Measurements from ENCODE around the gene CD7.

Gene CD7

GRCh38 chr17:82346342-82347300 is 29.2 kb upstream of the CD7 start:
- DNase-seq (ENCODE audit: low read depth in 2 of 2) = no peak

- DNase-seq (ENCODE audit: low read depth in 2 of 2) = no peak
Measured at GRCh38 chr17:82345151-82345976, 28.0 kb upstream of the CD7 start.

DNA sequence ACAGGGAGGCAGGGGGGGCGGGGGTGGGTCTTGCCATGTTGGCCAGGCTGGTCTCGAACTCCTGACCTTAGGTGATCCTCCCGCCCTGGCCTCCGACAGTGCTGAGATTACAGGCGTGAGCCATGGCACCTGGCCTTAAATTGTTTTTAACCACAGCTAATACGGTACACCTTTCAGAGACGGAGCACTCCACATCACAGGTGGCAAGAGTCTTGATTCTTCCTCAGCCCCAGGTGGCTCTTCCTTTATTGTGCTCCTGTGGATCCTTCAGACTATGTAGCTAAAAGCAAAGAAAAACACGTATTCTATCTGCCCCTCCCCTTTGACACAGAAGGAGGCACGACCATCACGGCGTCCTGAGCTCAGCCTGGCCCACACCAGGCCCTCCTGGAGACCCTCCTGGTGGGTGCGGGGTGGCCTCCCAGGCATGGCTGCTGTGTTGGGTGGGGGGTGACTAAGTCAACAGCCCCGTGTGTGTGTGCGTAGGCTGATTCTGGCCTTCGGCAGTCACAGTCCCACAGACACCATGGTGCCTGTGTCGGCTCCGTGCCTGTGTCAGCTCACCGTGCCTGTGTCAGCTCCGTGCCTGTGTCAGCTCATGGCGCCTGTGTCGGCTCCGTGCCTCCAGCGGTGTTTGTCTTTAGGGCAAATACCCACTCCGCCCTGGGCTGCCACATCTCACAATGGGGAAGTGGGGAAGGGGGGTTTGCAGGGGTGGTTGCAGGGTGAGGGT is 26.9 kb upstream of the CD7 start:
- no peak for DNase-seq (ENCODE audit: low read depth in 2 of 2)

DNA sequence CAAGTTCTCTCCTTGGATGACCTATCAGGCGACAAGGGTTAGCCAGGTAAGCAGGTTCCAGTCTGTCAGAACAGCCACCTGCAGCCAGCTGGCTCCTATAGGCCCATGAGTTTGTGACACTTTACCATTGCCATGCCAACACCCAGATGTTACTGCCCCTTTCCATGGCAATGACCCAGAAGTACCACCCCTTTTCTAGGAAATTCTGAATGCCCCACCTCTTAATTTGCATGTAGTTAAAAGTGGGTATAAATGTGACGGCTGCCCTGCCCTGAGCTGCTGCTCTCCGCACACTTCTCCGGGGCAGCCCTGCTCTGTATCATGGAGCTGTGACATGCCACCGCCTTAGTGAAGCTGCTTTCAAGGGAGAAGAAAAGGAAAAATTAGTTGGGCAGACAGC is 26.2 kb upstream of the CD7 start:
- no peak for DNase-seq (ENCODE audit: low read depth in 2 of 2)

GRCh38 chr17:82342361-82343079 is 25.1 kb upstream of the CD7 start:
- no peak for DNase-seq (ENCODE audit: low read depth in 2 of 2)

DNA sequence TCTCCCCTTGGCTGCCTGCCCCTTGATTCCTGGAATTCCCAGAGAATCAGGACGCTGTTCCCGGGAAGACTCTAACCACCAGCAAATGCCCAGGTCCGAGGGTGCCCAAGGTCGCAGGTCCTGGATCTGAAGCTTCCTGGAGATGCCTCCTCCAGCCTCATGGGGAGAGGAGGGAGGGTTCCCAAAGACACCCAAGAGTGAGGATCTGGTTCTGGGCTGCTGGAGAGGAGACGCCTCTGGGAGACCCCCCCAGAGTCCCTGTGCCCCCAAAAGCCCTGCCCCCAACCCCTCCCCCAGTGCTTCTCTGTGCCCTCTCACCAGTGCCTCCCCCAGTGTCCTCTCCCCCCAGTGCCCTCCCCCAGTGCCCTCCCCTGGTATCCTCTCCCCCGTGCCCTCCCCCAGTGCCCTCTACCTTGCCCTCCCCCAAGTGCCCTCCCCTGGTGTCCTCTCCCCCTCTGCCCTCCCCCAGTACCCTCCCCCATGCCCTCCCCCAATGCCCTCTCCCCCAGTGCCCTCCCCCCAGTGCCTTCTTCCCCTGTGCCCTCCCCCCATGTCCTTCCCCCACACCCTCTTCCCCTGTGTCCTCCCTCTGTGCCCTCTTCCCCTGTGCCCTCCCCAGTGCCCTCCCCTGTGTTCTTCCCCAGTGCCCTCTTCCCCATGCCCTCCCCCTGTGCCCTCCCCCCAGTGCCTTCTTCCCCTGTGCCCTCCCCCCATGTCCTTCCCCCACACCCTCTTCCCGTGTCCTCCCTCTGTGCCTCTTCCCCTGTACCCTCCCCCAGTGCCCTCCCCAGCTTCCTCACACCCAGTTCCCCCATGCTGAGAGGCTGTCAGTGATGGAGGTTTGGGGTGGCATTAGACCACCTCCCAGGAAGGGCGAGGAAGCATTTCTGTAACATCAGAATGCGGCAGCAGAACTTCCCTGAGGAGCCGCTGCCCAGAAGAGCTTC is 22.5 kb upstream of the CD7 start:
- no peak for DNase-seq (ENCODE audit: low read depth in 2 of 2)

- no peak for DNase-seq (ENCODE audit: low read depth in 2 of 2)
Measured at GRCh38 chr17:82338858-82339633, 21.6 kb upstream of the CD7 start.

DNA sequence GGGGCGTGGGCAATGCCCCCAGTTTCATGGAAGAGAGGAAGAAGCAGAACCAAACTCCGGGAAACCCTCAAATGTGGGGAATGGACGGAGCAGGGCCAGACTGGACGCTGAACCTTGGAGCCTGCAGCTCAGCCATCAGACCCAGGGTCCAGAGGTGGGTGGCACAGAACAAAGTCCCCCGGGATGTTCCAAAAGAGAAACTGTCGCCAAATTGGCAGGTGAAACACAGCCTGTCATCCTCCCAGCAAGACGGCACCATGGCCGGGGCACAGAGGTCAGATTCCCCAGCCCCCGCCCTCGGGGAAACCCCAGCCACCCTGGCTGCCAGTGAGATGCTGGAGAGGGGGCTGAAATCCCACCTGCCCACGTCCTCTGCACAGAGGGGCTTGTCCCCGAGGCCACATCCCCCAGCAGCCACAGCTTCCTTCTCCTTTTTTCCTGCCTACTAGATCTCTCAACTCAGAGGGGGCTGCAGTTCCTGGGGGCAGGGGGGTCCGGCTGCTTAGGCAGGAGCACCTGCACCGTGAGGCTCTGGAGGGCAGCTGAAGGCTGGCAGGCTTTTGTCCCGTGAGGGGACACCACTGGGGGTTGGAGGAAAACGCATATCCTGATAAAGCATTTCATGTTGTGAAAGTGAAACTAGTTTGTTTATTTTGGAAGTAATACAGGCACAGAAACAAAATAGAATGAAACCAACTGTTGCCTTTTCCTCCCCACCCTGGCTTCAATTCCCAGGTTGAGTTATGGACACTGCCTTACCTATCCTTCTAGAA is 17.4 kb upstream of the CD7 start:
- no peak for DNase-seq (ENCODE audit: low read depth in 2 of 2)

GRCh38 chr17:82334204-82334621 is 16.8 kb upstream of the CD7 start:
- DNase-seq (ENCODE audit: low read depth in 2 of 2) = no peak

DNA sequence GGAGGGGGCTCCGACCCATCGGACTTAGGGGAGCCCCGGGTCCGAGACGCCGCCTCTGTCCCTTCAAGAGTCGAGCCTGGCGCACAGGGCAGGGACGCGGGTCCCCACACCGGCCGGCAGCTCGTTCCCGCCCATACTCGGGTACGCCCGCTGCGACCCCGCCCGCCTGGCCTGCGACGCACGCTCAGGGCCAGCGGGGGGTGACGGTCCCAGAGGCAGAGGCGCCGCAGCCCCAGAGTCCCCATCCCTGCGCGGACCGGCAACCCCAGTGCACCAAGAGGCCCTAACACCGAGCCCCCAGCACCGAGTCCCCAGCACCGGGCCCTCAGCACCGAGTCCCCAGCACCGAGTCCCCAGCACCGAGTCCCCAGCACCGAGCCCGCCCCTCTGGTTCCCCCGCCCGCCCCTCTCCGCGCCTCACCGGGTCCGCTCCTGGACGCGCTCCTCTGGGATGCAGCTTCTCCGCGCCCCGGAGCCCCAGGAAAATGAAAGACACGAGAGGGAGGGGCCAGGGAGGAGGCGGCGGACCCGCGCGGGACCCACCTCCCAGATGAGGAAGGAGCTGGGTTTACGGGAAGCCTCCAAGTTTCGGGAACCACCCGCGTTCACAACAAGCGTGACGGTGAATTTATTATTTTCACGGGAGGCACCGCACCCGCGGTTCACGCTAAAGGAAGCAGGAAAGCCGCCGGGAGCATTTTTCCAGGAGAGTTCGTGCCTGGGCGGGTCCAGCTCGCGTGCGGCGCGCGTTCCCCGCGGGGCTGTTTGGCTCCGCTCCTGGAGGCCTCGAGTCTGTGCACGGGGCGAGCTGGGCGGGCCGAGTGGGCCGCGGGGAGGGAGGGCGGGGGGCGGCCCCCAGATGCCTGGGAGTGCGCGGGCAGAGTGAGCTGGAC is 16.1 kb upstream of the CD7 start, which contains the start of gene SECTM1:
Gene SECTM1, minus strand, starts transcription at position 488 of the 893 bp plus-strand sequence. CDS start 6,526 bp downstream, outside the sequence.
- DNase-seq (ENCODE audit: low read depth in 2 of 2) = no peak

GRCh38 chr17:82332669-82333278 is 15.4 kb upstream of the CD7 start:
- DNase-seq (ENCODE audit: low read depth in 2 of 2) = no peak

DNA sequence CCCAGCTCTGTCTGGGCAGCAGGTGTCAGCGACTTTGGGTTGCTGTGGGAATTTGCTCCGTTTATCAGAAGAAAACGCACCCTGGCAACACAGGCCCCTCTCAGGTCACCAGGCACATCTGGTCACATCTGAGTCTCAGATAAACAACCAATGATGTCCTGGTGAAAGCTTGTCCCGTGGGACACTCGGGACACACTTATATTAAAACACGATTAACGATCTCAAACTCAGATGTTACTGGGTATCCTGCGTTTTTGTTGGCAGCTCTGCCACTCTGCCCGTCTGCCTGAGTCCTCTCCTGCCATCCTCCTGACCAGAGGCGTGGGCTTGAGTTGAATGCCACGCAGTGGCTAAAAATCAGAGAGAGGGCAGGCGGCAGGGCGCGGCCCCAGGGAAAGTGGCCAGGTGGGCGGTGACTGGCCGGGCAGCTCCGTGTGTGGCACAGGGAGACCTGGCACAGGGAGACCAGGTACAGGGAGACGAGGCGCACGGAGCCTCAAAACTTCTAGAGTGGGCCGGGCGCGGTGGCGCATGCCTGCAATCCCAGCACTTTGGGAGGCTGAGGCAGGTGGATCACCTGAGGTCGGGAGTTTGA is 14.0 kb upstream of the CD7 start:
- no peak for DNase-seq (ENCODE audit: low read depth in 2 of 2)

DNA sequence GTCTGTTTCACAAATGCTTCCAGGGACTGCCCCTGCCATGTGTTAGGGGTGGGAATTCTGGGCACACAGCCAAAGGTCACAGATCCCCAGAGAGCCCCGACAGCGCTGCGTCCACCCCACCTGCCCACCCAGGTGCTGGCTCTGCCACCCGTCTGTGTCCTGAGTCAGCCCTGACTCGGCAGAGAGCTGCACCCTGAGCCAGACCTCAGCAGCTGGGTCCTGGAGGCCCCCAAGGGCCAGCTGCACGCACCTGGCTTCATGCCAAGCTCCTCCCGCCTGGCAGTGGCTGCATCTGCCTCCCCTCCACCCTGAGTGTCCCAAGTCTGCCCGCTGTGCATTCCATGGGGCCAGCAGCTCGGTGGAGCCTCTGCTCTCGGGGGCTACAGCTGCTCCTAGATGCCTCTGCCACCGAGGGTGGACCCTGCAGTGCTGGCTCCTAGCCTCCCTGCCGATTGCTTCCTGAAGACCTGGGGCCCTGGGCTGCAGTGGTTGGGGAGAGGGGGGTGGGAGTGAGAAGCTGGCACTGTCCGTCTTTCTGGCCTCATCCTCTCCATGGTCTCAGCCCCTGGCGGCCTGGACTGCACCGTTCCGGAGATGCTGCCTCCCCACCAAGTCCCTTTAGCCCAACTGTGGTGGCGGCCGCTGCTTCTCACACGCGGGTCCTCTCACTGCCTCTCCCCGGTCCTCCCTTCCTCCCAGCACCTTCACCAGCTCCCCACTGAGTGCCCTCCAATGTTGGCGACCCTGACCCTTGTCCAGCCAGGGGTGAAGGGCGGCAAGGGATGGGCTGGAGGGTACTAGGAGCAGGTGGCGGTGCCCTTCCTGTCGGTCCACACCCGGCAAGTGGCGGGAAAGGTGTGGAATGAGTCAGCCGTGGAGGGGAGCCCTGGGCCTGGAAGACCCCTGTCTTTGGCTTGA is 13.2 kb upstream of the CD7 start:
- DNase-seq (ENCODE audit: low read depth in 2 of 2) = no peak

DNA sequence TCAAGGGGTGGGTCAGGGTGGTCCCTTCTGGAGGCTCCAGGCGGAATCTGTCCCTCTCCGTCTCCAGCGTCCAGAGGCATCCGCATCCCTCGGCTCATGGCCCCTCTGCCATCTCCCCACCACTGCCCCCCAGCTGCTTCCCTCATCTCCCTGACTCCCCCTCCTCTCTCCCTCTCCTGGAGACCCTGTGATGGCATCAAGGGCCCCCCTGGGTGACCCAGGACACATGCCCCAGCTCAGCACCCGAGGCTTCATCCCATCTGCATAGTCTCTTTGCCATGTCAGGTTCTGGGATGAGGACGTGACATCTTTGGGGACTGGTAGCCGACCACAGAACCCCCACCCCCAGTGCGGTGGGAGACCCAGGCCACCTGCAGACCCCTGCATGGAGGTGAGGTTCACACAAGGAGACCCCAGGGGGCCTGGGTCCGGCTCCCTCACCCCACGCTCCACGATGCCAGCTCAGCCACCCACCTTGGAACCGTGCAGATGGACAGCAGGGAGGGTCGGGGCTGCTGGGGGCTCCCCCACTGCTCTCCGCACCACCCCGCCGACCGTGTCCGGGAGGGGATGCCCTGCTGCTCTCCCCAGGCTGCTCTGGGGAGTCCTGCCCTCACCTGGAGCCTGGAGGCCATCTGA is 12.4 kb upstream of the CD7 start:
- DNase-seq (ENCODE audit: low read depth in 2 of 2) = no peak

- no peak for DNase-seq (ENCODE audit: low read depth in 2 of 2)
Measured at GRCh38 chr17:82328994-82329507, 11.6 kb upstream of the CD7 start.
